Neural progenitor cell (in vitro differentiated cells): Measurements from ENCODE around the gene LRP1B.

Experiments used
- CTCF ChIP-seq: fragments of 200-600 bp; sonication (generic); IDR thresholded peaks from 2 replicates; pipeline ENCODE4 v1.5.1; 2017; ENCODE audit warnings: antibody characterized with exemption, mild to moderate bottlenecking
- EZH2 ChIP-seq: fragments of 200-600 bp; sonication (generic); IDR thresholded peaks from 2 replicates; pipeline ENCODE4 v1.6.1; 2017; ENCODE audit warnings: antibody characterized with exemption, mild to moderate bottlenecking, moderate library complexity

DNA sequence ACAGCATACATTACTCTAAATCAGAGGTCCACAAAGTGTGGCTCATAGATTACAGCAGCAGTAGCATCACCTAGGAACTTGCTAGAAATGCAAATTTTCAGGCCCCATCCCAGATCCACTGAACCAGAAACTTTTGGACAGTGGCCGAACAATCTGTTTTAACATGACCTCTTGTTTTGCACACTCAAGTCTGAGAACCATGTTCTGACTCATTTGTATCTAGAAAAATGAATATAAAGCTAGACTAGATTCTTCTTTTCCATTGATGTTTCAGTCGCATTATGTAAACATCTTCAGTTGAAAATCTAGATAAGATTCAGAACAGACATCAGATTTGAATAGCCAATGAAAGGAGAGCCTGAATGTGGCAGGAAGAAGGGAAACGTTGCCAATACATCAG, 608.8 kb downstream of the LRP1B start:
- no peak for TF ChIP-seq CTCF
- no peak for TF ChIP-seq EZH2
